ENCODE results near the gene RHBDL3. TPM values are rescaled to one million over a fixed set of nuclear protein-coding genes. Genes with fewer than 3 reads are reported as not detected.

Gene RHBDL3
- total and polyA plus RNA-seq, 4 donors = 0.14 to 0.51 (median 0.25) TPM

DNA sequence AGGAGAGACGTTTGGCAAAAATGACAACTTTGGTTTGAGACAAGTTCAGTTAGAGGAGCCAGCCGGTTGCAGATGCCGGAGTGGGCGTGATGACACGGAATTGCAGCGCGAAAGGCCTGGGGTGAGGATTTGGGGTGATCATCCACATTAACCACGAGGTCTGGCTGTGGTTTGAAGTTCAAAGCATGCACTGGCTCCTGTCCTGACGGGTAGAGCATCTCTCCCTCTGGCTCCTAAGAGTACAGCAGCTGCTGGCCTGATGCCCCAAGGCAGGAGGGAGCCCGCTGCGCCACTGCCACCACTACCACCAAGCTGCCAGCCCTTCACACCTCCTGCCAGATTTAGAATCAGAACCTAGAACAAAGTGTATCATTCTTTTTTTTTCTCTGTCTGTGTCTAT lies 3.7 kb downstream of the RHBDL3 start:
- ATAC-seq (ENCODE audit: insufficient read depth, low FRiP score) = no peak
- DNase-seq = no peak
- 69 to 76% methylated on average over 11 of the region's 11 CpGs for WGBS, 2 donors

DNA sequence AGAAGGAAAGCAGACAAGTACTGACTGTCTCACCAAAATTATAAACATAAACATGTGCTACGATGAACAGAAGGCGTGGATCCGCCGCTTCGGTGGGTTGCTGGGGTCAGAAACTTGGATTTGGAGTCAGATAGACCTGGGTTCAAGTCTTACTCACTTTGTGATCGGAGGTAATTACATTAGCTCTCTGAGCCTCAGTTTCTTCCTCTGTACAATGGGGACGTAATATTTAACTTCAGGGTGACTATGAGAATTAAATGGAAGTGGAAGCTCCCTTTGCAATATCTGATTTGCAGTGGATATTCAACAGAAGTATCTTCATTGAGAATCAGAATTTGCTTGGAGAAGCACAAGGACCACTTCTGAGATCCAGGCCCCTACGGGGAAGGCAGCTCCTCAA lies 6.2 kb downstream of the RHBDL3 start:
- DNase-seq = no peak
- no peak overlapping the region for H3K9ac ChIP-seq (ENCODE audit: insufficient read depth in 1 of 2, low read length in 2 of 2)
- H3K27ac ChIP-seq (ENCODE audit: low read depth in 1 of 2, low read length in 1 of 2) = no peak overlapping the region
- no peaks in the 10 kb centered on the region for H3K36me3 ChIP-seq (ENCODE audit: control insufficient read depth in 4 of 4, insufficient read depth in 4 of 4, low read length in 4 of 4)
- TF ChIP-seq, protein P1, sequence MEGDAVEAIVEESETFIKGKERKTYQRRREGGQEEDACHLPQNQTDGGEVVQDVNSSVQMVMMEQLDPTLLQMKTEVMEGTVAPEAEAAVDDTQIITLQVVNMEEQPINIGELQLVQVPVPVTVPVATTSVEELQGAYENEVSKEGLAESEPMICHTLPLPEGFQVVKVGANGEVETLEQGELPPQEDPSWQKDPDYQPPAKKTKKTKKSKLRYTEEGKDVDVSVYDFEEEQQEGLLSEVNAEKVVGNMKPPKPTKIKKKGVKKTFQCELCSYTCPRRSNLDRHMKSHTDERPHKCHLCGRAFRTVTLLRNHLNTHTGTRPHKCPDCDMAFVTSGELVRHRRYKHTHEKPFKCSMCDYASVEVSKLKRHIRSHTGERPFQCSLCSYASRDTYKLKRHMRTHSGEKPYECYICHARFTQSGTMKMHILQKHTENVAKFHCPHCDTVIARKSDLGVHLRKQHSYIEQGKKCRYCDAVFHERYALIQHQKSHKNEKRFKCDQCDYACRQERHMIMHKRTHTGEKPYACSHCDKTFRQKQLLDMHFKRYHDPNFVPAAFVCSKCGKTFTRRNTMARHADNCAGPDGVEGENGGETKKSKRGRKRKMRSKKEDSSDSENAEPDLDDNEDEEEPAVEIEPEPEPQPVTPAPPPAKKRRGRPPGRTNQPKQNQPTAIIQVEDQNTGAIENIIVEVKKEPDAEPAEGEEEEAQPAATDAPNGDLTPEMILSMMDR (IDR thresholded peaks at IDR 0.05; ENCODE audit: control extremely low read depth, extremely low read depth) = no peak
- H3K4me1 ChIP-seq (ENCODE audit: control insufficient read depth in 5 of 5, insufficient read depth in 5 of 5, low read length in 5 of 5) = peaks cover 0 to 25% (median 4%) of the 10 kb centered on the region in 5 donors
- H3K27me3 ChIP-seq (ENCODE audit: control insufficient read depth in 3 of 3, insufficient read depth in 3 of 3, low read length in 2 of 3) = peaks cover 0 to 22% (median 7%) of the 10 kb centered on the region in 3 donors
- H3K9me3 ChIP-seq (ENCODE audit: control insufficient read depth in 4 of 4, insufficient read depth in 3 of 4, low read length in 3 of 4) = no peaks in the 10 kb centered on the region
- WGBS, 2 donors = 92 to 95% methylated on average over 8 of the region's 8 CpGs
- no peak for ATAC-seq (ENCODE audit: insufficient read depth, low FRiP score)
- H3K4me3 ChIP-seq = no peak overlapping the region

More for the DNA sequence above, 3.7 kb downstream of the RHBDL3 start:
- Histone ChIP-seq H3K4me1 (ENCODE audit: control insufficient read depth in 5 of 5, insufficient read depth in 5 of 5, low read length in 5 of 5) (peaks cover 0 to 29% (median 5%) of the 10 kb centered on the region in 5 donors), H3K27me3 (ENCODE audit: control insufficient read depth in 3 of 3, insufficient read depth in 3 of 3, low read length in 2 of 3) (peaks cover 0 to 34% (median 7%) of the 10 kb centered on the region in 3 donors), H3K27ac (ENCODE audit: low read depth in 1 of 2, low read length in 1 of 2) (no peak overlapping the region), H3K9me3 (ENCODE audit: control insufficient read depth in 4 of 4, insufficient read depth in 3 of 4, low read length in 3 of 4) (no peaks in the 10 kb centered on the region), H3K36me3 (ENCODE audit: control insufficient read depth in 4 of 4, insufficient read depth in 4 of 4, low read length in 4 of 4) (no peaks in the 10 kb centered on the region), H3K4me3 (no peak overlapping the region), H3K9ac (ENCODE audit: insufficient read depth in 1 of 2, low read length in 2 of 2) (no peak overlapping the region)
- TF ChIP-seq, protein P1 (IDR thresholded peaks at IDR 0.05; ENCODE audit: control extremely low read depth, extremely low read depth) = no peak

DNA sequence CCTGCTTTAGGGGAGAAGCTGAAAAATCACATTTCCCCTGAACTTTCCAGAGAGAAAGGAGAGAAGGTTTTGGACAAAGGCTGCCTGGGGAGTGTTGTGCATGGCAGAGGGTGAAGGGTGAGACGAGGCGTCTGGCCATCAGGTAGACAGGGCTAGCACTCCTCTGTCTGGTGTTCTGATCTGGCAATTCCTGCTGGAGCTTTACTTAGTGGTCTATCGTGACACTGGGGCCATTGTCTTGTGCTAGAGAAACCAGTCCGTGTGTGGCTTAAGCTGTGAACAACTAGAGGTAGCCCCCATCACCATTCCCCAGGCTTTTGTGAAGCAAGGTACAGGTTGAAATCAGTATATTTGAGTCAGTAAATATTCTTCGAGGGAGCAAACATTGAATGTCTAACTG lies 8.5 kb downstream of the RHBDL3 start:
- ATAC-seq (ENCODE audit: insufficient read depth, low FRiP score) (no peak), DNase-seq (no peak)
- H3K36me3 ChIP-seq (ENCODE audit: control insufficient read depth in 4 of 4, insufficient read depth in 4 of 4, low read length in 4 of 4) = no peaks in the 10 kb centered on the region
- H3K4me1 ChIP-seq (ENCODE audit: control insufficient read depth in 5 of 5, insufficient read depth in 5 of 5, low read length in 5 of 5) = peaks cover 0 to 14% (median 0%) of the 10 kb centered on the region in 5 donors
- 78 to 90% methylated on average over 5 of the region's 5 CpGs for WGBS, 2 donors
- TF ChIP-seq, protein P1 (IDR thresholded peaks at IDR 0.05; ENCODE audit: control extremely low read depth, extremely low read depth) = no peak
- H3K27me3 ChIP-seq (ENCODE audit: control insufficient read depth in 3 of 3, insufficient read depth in 3 of 3, low read length in 2 of 3) = peaks cover 0 to 2% (median 0%) of the 10 kb centered on the region in 3 donors
- H3K9me3 ChIP-seq (ENCODE audit: control insufficient read depth in 4 of 4, insufficient read depth in 3 of 4, low read length in 3 of 4) = no peaks in the 10 kb centered on the region
- H3K4me3 ChIP-seq = no peak overlapping the region
- no peak overlapping the region for H3K27ac ChIP-seq (ENCODE audit: low read depth in 1 of 2, low read length in 1 of 2)
- no peak overlapping the region for H3K9ac ChIP-seq (ENCODE audit: insufficient read depth in 1 of 2, low read length in 2 of 2)

DNA sequence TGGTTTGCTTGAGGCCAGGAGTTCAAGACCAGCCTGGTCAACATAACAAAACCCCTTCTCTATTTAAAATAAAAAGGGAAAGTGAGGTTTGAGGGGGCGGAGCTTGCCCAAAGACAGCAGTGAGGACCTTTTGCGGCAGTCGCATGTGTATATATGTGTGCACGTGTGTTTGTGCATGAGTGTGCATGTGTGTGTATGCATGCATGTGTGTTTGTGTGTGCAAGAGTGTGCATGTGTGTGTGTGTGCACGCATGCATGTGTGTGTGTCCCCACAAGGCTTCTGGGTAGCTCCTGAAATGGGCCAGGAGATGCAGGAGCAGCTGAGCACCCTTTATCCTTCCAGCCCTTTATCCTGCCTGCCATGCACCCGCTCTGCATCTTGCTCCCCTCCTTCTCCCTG lies 9.0 kb downstream of the RHBDL3 start:
- no peak overlapping the region for H3K4me3 ChIP-seq
- H3K36me3 ChIP-seq (ENCODE audit: control insufficient read depth in 4 of 4, insufficient read depth in 4 of 4, low read length in 4 of 4) = no peaks in the 10 kb centered on the region
- peaks cover 0 to 2% (median 0%) of the 10 kb centered on the region in 3 donors for H3K27me3 ChIP-seq (ENCODE audit: control insufficient read depth in 3 of 3, insufficient read depth in 3 of 3, low read length in 2 of 3)
- no peak for DNase-seq
- no peak for ATAC-seq (ENCODE audit: insufficient read depth, low FRiP score)
- H3K4me1 ChIP-seq (ENCODE audit: control insufficient read depth in 5 of 5, insufficient read depth in 5 of 5, low read length in 5 of 5) = peaks cover 0 to 14% (median 0%) of the 10 kb centered on the region in 5 donors
- H3K9ac ChIP-seq (ENCODE audit: insufficient read depth in 1 of 2, low read length in 2 of 2) = no peak overlapping the region
- no peak overlapping the region for H3K27ac ChIP-seq (ENCODE audit: low read depth in 1 of 2, low read length in 1 of 2)
- 78 to 96% methylated on average over 6 of the region's 6 CpGs for WGBS, 2 donors
- H3K9me3 ChIP-seq (ENCODE audit: control insufficient read depth in 4 of 4, insufficient read depth in 3 of 4, low read length in 3 of 4) = no peaks in the 10 kb centered on the region
- TF ChIP-seq, protein P1 (IDR thresholded peaks at IDR 0.05; ENCODE audit: control extremely low read depth, extremely low read depth) = no peak
